ENCODE data around the gene ASTN1. TPM values are rescaled to one million over a fixed set of nuclear protein-coding genes. Genes with fewer than 3 reads are reported as not detected.

Gene ASTN1
- polyA plus RNA-seq, 1 experiment, result 0.09 TPM

GRCh38 chr1:176919386-176920378 lies 244.8 kb downstream of the ASTN1 start:
- ChIA-PET CTCF (interaction anchor here (0.5 kb wide), 1 partner anchor 76 kb away, joined by 3 read pairs; no protein-coding TSS in a partner anchor), POLR2A (no interaction called here)
- DNase-seq (ENCODE audit: low read depth, low spot score), result no peak
- no peak overlapping the region for H3K4me3 ChIP-seq (ENCODE audit: low read depth, low read length)
- no peaks in the 10 kb centered on the region for H3K9me3 ChIP-seq (ENCODE audit: control insufficient read depth, insufficient read depth, low read length)
- TF ChIP-seq, protein P1, sequence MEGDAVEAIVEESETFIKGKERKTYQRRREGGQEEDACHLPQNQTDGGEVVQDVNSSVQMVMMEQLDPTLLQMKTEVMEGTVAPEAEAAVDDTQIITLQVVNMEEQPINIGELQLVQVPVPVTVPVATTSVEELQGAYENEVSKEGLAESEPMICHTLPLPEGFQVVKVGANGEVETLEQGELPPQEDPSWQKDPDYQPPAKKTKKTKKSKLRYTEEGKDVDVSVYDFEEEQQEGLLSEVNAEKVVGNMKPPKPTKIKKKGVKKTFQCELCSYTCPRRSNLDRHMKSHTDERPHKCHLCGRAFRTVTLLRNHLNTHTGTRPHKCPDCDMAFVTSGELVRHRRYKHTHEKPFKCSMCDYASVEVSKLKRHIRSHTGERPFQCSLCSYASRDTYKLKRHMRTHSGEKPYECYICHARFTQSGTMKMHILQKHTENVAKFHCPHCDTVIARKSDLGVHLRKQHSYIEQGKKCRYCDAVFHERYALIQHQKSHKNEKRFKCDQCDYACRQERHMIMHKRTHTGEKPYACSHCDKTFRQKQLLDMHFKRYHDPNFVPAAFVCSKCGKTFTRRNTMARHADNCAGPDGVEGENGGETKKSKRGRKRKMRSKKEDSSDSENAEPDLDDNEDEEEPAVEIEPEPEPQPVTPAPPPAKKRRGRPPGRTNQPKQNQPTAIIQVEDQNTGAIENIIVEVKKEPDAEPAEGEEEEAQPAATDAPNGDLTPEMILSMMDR (IDR thresholded peaks at IDR 0.05; ENCODE audit: low read depth, low read length), result no peak
- H3K27ac ChIP-seq (ENCODE audit: low read depth, low read length), result no peak overlapping the region
- H3K27me3 ChIP-seq (ENCODE audit: control insufficient read depth, insufficient read depth, low read length), result no peaks in the 10 kb centered on the region

DNA sequence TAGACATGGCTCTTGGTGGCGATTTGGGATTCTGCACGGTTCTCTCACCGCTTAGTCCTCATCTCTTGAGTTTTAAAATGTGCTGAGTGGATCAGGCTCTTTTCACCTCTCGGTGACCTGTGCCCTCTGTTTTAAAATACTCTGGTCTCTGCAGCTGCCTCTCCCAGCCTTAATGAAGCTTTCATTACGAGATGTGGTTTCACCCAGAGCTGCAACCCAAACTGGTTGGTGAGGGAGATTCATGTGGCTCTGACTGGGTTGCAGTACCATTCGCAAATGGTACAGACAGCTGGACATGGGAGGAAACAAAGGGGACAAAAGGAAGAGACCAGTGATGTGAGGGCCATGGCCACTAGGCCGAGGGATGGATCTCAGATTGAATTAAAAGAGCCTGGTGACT lies 258.9 kb downstream of the ASTN1 start:
- TF ChIP-seq, protein P1 (IDR thresholded peaks at IDR 0.05; ENCODE audit: low read depth, low read length), result no peak
- Histone ChIP-seq H3K27ac (ENCODE audit: low read depth, low read length) (no peak overlapping the region), H3K9me3 (ENCODE audit: control insufficient read depth, insufficient read depth, low read length) (no peaks in the 10 kb centered on the region), H3K4me3 (ENCODE audit: low read depth, low read length) (no peak overlapping the region), H3K27me3 (ENCODE audit: control insufficient read depth, insufficient read depth, low read length) (peaks cover 4% of the 10 kb centered on the region)
- DNase-seq (ENCODE audit: low read depth, low spot score), result no peak
- ChIA-PET POLR2A (no interaction called here), CTCF (interaction anchor here (1.8 kb wide), 1 partner anchor 276 kb away, joined by 5 read pairs; no protein-coding TSS in a partner anchor)

- ChIA-PET CTCF (interaction anchor here (1.8 kb wide), 1 partner anchor 278 kb away, joined by 5 read pairs; no protein-coding TSS in a partner anchor), POLR2A (no interaction called here)
- H3K27me3 ChIP-seq (ENCODE audit: control insufficient read depth, insufficient read depth, low read length), result peaks cover 4% of the 10 kb centered on the region
- DNase-seq (ENCODE audit: low read depth, low spot score), result no peak
- TF ChIP-seq, protein P1 (IDR thresholded peaks at IDR 0.05; ENCODE audit: low read depth, low read length), result no peak
- no peak overlapping the region for H3K27ac ChIP-seq (ENCODE audit: low read depth, low read length)
- H3K9me3 ChIP-seq (ENCODE audit: control insufficient read depth, insufficient read depth, low read length), result no peaks in the 10 kb centered on the region
- H3K4me3 ChIP-seq (ENCODE audit: low read depth, low read length), result no peak overlapping the region
Measured at GRCh38 chr1:176904057-176904751, 260.3 kb downstream of the ASTN1 start.

DNA sequence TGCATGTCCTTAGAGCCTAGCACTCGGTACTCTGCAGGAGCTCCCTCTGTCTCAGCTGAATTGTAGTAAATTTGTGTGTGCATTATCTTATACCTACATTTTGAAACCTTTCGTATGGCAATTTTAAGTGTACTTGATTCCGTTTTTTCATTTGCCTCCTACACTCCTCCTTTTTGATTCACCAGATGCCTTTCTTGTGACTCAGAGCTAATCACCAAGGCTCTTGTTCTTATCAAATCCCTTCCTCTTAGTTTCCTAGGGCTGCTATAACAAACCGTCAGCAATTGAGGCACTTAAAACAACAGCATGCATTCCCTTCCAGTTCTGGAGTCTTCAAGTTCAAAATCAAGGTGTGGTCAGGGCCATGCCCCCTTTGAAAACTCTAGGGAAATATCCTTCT lies 261.0 kb downstream of the ASTN1 start:
- no peaks in the 10 kb centered on the region for H3K9me3 ChIP-seq (ENCODE audit: control insufficient read depth, insufficient read depth, low read length)
- POLR2A ChIA-PET, result no interaction called here
- no peak overlapping the region for H3K4me3 ChIP-seq (ENCODE audit: low read depth, low read length)
- H3K27ac ChIP-seq (ENCODE audit: low read depth, low read length), result no peak overlapping the region
- peaks cover 4% of the 10 kb centered on the region for H3K27me3 ChIP-seq (ENCODE audit: control insufficient read depth, insufficient read depth, low read length)
- no peak for DNase-seq (ENCODE audit: low read depth, low spot score)
- CTCF ChIA-PET, result interaction anchor here (0.6 kb wide), 1 partner anchor 1028 kb away, joined by 3 read pairs; no protein-coding TSS in a partner anchor
- TF ChIP-seq, protein P1 (IDR thresholded peaks at IDR 0.05; ENCODE audit: low read depth, low read length), result no peak

Data from AG04450 (cell line).